MM.1S (cell line): ENCODE data around the gene RYK.
A peak's percentile ranks its signal among the peaks of the same experiment; 100 is the strongest.

Experiments used
- DNase-seq: peaks from one replicate; pipeline ENCODE4 v3.0.0-alpha.2; 2015
- H2AFZ ChIP-seq: fragments of 300-600 bp; sonication (generic); 2 replicates; pipeline ENCODE4 v1.6.0; 2016; ENCODE audit warnings: antibody characterized with exemption, low read length
- H3F3A ChIP-seq: fragments of 300-600 bp; sonication (generic); 2 replicates; pipeline ENCODE4 v1.6.1; 2016; ENCODE audit warnings: mild to moderate bottlenecking, antibody characterized with exemption, low read length, moderate library complexity, mixed read lengths; ENCODE audit not compliant: insufficient read depth
- H3K27ac ChIP-seq: fragments of 300-600 bp; sonication (generic); 2 replicates; pipeline ENCODE4 v1.5.1; 2016; ENCODE audit warnings: mild to moderate bottlenecking, low read length
- H3K27me3 ChIP-seq: fragments of 300-600 bp; sonication (generic); replicated peaks from 2 replicates; pipeline ENCODE4 v1.6.0; 2016; ENCODE audit warnings: low read length; ENCODE audit not compliant: insufficient read depth
- H3K36me3 ChIP-seq: fragments of 300-600 bp; sonication (generic); replicated peaks from 2 replicates; pipeline ENCODE4 v1.6.1; 2016; ENCODE audit warnings: mild to moderate bottlenecking, low read length, mixed read lengths; ENCODE audit not compliant: insufficient read depth
- H3K4me1 ChIP-seq: fragments of 300-600 bp; sonication (generic); 2 replicates; pipeline ENCODE4 v1.6.1; 2016; ENCODE audit warnings: low read length, mixed read lengths
- H3K4me2 ChIP-seq: fragments of 300-600 bp; sonication (generic); 2 replicates; pipeline ENCODE4 v1.6.0; 2016; ENCODE audit warnings: low read depth, low read length
- H3K4me3 ChIP-seq: fragments of 300-600 bp; sonication (generic); 2 replicates; pipeline ENCODE4 v1.5.1; 2016; ENCODE audit warnings: low read length, mixed read lengths
- H3K79me2 ChIP-seq: fragments of 300-600 bp; sonication (generic); 2 replicates; pipeline ENCODE4 v1.6.1; 2016; ENCODE audit warnings: mixed run types, low read length, mixed read lengths
- H3K9ac ChIP-seq: fragments of 300-600 bp; sonication (generic); 2 replicates; pipeline ENCODE4 v1.6.1; 2016; ENCODE audit warnings: low read length, mixed read lengths
- H3K9me2 ChIP-seq: fragments of 300-600 bp; sonication (generic); replicated peaks from 2 replicates; pipeline ENCODE4 v1.6.1; 2016; ENCODE audit warnings: mild to moderate bottlenecking, low read length, mixed read lengths; ENCODE audit not compliant: insufficient read depth
- H3K9me3 ChIP-seq: fragments of 300-600 bp; sonication (generic); replicated peaks from 2 replicates; pipeline ENCODE4 v1.6.1; 2016; ENCODE audit warnings: mild to moderate bottlenecking, low read length, mixed read lengths; ENCODE audit not compliant: insufficient read depth
- H4K20me1 ChIP-seq: fragments of 300-600 bp; sonication (generic); 2 replicates; pipeline ENCODE4 v1.6.1; 2016; ENCODE audit warnings: mild to moderate bottlenecking, low read length, moderate library complexity, mixed read lengths; ENCODE audit not compliant: insufficient read depth
- EZH2 ChIP-seq: fragments of 300-600 bp; sonication (generic); optimal IDR thresholded peaks from 2 replicates; pipeline ENCODE3; 2017; ENCODE audit warnings: low read depth, mild to moderate bottlenecking, antibody characterized with exemption, low read length, mixed read lengths
- EZH2phosphoT487 ChIP-seq: fragments of 300-600 bp; sonication (generic); IDR thresholded peaks from 2 replicates; pipeline ENCODE4 v1.6.1; 2018; ENCODE audit warnings: antibody characterized with exemption, low read length
- TF ChIP-seq, protein P1 (sequence below): fragments of 300-600 bp; sonication (generic); IDR thresholded peaks from 2 replicates; pipeline ENCODE4 v1.5.1; 2016; ENCODE audit warnings: antibody characterized with exemption, low read length, mixed read lengths

Gene RYK

DNA sequence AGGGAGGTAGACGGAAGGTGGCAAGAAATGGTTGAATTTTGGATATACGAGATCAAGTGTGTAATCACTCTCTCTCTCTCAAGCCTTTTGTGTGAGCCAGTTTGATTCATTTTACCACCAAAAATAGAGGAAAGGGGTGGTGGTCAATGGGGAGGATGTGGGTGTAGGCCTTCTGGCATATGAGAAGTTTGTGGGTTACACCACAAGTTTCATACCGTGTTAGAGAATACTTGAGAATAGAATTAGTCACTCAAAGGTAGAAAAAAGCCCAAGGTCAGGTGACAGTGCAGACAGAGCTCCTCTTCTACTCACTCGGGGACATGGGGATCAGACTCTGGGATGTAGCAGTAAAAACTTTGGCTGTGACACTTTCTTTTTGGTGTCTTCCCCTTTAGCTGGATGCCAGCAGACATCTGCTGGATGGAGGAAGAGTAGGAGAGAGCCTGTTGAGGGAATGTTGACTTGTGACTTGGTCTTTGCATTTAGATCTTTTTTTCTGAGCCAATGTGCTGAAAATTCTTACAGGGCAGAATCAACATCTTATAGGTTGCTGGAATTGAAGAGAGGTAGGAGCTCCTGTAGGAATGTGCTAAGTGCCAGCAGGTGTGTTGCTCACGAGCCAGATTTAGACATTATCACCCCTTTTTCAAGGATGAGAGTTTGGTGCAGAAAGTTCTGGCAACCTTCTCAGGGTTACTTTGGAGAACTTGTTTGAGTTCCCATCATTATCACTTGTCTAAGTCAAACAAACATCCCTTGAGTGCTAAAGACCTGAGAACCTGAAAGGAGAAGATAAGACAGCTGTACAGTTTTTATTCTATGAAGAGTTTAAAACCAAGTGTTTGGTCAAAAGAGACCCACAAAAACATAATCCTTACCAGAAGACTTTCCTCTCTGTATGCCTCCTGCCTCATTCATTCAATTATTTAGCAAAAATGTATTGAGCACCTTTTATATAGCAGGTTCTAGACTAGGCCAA, 43.9 kb upstream of the RYK start:
- Histone ChIP-seq H2AFZ (no peak overlapping the region), H4K20me1 (peaks cover 4% of the 10 kb centered on the region; the same call in 1 of the 2 replicates), H3K9me2 (no peaks in the 10 kb centered on the region), H3K36me3 (no peaks in the 10 kb centered on the region), H3K27me3 (peaks cover 86% of the 10 kb centered on the region), H3K9me3 (no peaks in the 10 kb centered on the region), H3K4me2 (peak overlapping the region; percentile 55), H3K27ac (no peak overlapping the region), H3F3A (peaks cover 14% of the 10 kb centered on the region), H3K4me1 (peaks cover 15% of the 10 kb centered on the region), H3K9ac (no peak overlapping the region), H3K4me3 (no peak overlapping the region; the same call in 1 of the 2 replicates), H3K79me2 (no peaks in the 10 kb centered on the region)
- DNase-seq, result peak; percentile 93
- no peak for TF ChIP-seq EZH2
- peak; percentile 74; the same call in 1 of the 2 replicates for TF ChIP-seq EZH2phosphoT487
- TF ChIP-seq, protein P1, sequence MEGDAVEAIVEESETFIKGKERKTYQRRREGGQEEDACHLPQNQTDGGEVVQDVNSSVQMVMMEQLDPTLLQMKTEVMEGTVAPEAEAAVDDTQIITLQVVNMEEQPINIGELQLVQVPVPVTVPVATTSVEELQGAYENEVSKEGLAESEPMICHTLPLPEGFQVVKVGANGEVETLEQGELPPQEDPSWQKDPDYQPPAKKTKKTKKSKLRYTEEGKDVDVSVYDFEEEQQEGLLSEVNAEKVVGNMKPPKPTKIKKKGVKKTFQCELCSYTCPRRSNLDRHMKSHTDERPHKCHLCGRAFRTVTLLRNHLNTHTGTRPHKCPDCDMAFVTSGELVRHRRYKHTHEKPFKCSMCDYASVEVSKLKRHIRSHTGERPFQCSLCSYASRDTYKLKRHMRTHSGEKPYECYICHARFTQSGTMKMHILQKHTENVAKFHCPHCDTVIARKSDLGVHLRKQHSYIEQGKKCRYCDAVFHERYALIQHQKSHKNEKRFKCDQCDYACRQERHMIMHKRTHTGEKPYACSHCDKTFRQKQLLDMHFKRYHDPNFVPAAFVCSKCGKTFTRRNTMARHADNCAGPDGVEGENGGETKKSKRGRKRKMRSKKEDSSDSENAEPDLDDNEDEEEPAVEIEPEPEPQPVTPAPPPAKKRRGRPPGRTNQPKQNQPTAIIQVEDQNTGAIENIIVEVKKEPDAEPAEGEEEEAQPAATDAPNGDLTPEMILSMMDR, result no peak

DNA sequence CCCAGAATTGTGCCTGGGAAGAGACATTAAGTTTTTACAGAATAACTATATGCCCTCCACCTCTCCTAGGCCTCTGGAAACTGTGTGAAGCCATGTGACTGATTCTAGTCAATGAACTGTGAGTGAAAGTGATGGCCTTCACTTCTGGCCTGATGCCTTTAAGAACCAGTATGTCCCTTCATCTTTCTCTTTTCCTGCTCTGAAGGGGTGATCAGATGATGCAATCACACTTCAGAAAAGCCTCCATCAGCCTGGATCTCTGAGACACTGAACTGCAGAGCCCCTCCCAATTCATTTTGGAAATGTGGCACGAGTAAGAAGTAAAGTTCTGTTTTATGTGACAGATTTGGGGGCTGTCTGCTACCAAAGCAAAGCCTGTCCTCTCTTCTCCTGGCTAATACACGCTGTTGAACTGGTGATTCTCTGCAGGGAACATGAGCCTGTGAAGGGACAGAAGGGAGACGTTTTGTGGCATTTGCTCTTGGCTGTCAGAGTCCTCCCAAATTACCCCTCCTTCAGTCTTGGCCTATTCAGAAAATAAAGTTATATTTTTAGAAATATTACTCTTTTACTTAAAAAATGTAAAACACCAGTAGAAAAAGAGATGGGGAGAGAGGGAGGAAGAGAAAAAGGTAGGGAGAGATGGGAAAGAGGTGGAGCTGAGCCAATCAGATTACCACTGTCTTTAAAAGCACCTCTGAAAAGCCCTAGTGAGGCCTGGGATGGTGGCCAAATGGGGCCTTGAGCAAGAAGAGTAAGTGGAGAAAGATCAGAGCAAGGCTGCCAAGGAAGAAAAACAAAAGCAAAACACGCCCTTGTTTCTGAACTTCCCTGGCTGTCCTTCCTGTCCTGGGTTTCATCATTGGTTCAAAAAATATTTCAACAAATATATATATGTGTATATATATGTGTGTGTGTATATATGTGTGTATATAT, 40.9 kb upstream of the RYK start:
- TF ChIP-seq, protein P1, result no peak
- TF ChIP-seq EZH2phosphoT487, result no peak
- no peak for TF ChIP-seq EZH2
- no peak overlapping the region for H3K4me3 ChIP-seq
- no peaks in the 10 kb centered on the region for H3K36me3 ChIP-seq
- H2AFZ ChIP-seq, result no peak overlapping the region
- peaks cover 14% of the 10 kb centered on the region for H3F3A ChIP-seq
- H3K9me2 ChIP-seq, result no peaks in the 10 kb centered on the region
- H3K79me2 ChIP-seq, result no peaks in the 10 kb centered on the region
- H3K27ac ChIP-seq, result no peak overlapping the region
- no peak overlapping the region for H3K9ac ChIP-seq
- no peak overlapping the region for H3K4me2 ChIP-seq
- H3K4me1 ChIP-seq, result peaks cover 15% of the 10 kb centered on the region
- H3K9me3 ChIP-seq, result no peaks in the 10 kb centered on the region
- H4K20me1 ChIP-seq, result peaks cover 4% of the 10 kb centered on the region; the same call in 1 of the 2 replicates
- H3K27me3 ChIP-seq, result peaks cover 86% of the 10 kb centered on the region
- no peak for DNase-seq

DNA sequence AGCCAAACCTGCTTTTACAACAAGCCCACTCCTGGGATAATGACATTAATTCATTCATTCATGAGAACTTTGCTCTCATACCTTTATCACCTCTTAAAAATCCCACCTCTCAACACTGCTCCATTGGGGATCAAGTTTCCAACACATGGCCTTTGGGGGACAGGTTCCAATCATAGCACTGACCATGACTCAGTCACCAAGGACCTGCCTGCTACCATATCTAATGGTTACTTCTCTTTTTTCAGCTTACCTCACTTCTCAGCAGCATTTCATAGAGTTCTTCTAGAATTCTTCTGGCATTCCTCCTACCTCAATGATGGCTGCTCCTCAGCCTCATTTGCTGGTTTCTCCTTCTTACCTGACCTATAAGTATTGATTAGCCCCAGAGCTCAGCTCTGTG, 36.9 kb upstream of the RYK start:
- no peaks in the 10 kb centered on the region for H3F3A ChIP-seq
- no peak overlapping the region for H3K27ac ChIP-seq
- no peaks in the 10 kb centered on the region for H4K20me1 ChIP-seq
- H2AFZ ChIP-seq, result no peak overlapping the region
- DNase-seq, result no peak
- H3K4me2 ChIP-seq, result no peak overlapping the region
- no peaks in the 10 kb centered on the region for H3K36me3 ChIP-seq
- H3K9me2 ChIP-seq, result no peaks in the 10 kb centered on the region
- H3K4me1 ChIP-seq, result no peaks in the 10 kb centered on the region
- peaks cover 68% of the 10 kb centered on the region for H3K27me3 ChIP-seq
- H3K9ac ChIP-seq, result no peak overlapping the region
- H3K79me2 ChIP-seq, result no peaks in the 10 kb centered on the region
- H3K4me3 ChIP-seq, result no peak overlapping the region
- H3K9me3 ChIP-seq, result no peaks in the 10 kb centered on the region
- no peak for TF ChIP-seq EZH2
- no peak for TF ChIP-seq EZH2phosphoT487
- TF ChIP-seq, protein P1, result no peak
